K562 (cell line): ENCODE data around the gene CEBPE. TPM values are rescaled to one million over a fixed set of nuclear protein-coding genes. Genes with fewer than 3 reads are reported as not detected.

Experiments used
- ATAC-seq: fragments of 200-7000 bp; cut with Tn5 transposase; 3 replicates; pipeline ENCODE4 v1.9.1; 2020; ENCODE audit warnings: moderate library complexity
- BruUV-seq: library from RNA; stranded (reverse); fragments of 400-500 nt; replicated peaks from 2 replicates; lab custom pipeline; 2021; lab: Mats Ljungman, UMichigan
- CTCF ChIA-PET: fragments of 300-600 bp; formaldehyde crosslinking; extraction: SDS; loops from one replicate; lab custom pipeline; 2021; ENCODE audit warnings: low intra/inter-chr PET ratio; lab: Yijun Ruan, JAX
- POLR2A ChIA-PET: fragments of 300-600, 350-650 bp; sonication (Branson Sonifier 250); formaldehyde crosslinking; extraction: SDS; loops from one replicate; lab custom pipeline; 2021; ENCODE audit warnings: antibody characterized with exemption, inconsistent platforms; lab: Yijun Ruan, JAX
- DNase-seq, 4 experiments: peaks; one replicate each; pipeline versions ENCODE4 v3.0.0 to v3.0.0-alpha.2; 2011 to 2018; ENCODE audit warnings: low spot score in 3 of 4, mixed read lengths in 3 of 4; ENCODE audit errors: extremely low read depth in 1 of 4
- FAIRE-seq: peaks from 2 replicates; lab custom pipeline; 2011; peaks lifted over from hg19 to GRCh38; lab: Jason Lieb, UNC
- H2AFZ ChIP-seq: 2 replicates; pipeline ENCODE4 v1.6.0; 2011; ENCODE audit warnings: low read depth, low read length, control low read depth, inconsistent platforms
- H3K27ac ChIP-seq: fragments of 200-600 bp; 3 replicates; pipeline ENCODE4 v1.8.0; 2011; ENCODE audit warnings: low read depth, mild to moderate bottlenecking, control low read depth, inconsistent platforms, low read length, moderate library complexity, mixed read lengths; ENCODE audit errors: extremely low read depth
- H3K27me3 ChIP-seq, 2 experiments: fragments of 300-600 bp in 1 of 2; 2 replicates in 1 of 2; 3 replicates in 1 of 2; pipeline versions ENCODE4 v1.6.0 to v1.8.0; 2011; ENCODE audit warnings: inconsistent platforms in 2 of 2, low read length in 2 of 2, mild to moderate bottlenecking in 1 of 2, mixed read lengths in 1 of 2, moderate library complexity in 1 of 2; ENCODE audit not compliant: control insufficient read depth in 2 of 2, insufficient read depth in 2 of 2
- H3K36me3 ChIP-seq: fragments of 300-600 bp; 3 replicates; pipeline ENCODE4 v1.8.0; 2011; ENCODE audit warnings: mild to moderate bottlenecking, low read length, inconsistent platforms; ENCODE audit not compliant: control insufficient read depth, insufficient read depth
- H3K4me1 ChIP-seq, 2 experiments: fragments of 200-600 bp in 1 of 2; replicated peaks in 1 of 2; 2 replicates in 1 of 2; 3 replicates in 1 of 2; pipeline versions ENCODE4 v1.5.1 to v1.8.0; 2011; ENCODE audit warnings: inconsistent platforms in 2 of 2, low read length in 2 of 2, mild to moderate bottlenecking in 1 of 2, mixed read lengths in 1 of 2, moderate library complexity in 1 of 2; ENCODE audit not compliant: control insufficient read depth in 2 of 2, insufficient read depth in 2 of 2
- H3K4me2 ChIP-seq: 2 replicates; pipeline ENCODE4 v1.6.1; 2011; ENCODE audit warnings: low read length, control low read depth, inconsistent platforms, mixed read lengths; ENCODE audit not compliant: insufficient read depth
- H3K4me3 ChIP-seq: fragments of 200-600 bp; sonication (generic), shearing (Covaris generic); 2 replicates; pipeline ENCODE4 v1.5.1; 2016; ENCODE audit warnings: control low read depth, inconsistent platforms
- H3K79me2 ChIP-seq: fragments of 200-600 bp; 3 replicates; pipeline ENCODE4 v1.8.0; 2011; ENCODE audit warnings: low read length, inconsistent platforms; ENCODE audit not compliant: control insufficient read depth, insufficient read depth
- H3K9ac ChIP-seq, 2 experiments: 2 replicates each; pipeline versions ENCODE4 v1.6.0 to v1.6.1; 2011; ENCODE audit warnings: low read depth in 2 of 2, low read length in 2 of 2, control low read depth in 1 of 2, inconsistent platforms in 1 of 2, mild to moderate bottlenecking in 1 of 2, mixed read lengths in 1 of 2; ENCODE audit not compliant: insufficient read depth in 1 of 2
- H3K9me1 ChIP-seq: one replicate; pipeline ENCODE4 v1.6.0; 2011; ENCODE audit warnings: inconsistent platforms, mild to moderate bottlenecking, low read length, moderate library complexity; ENCODE audit not compliant: control insufficient read depth, insufficient read depth
- H3K9me3 ChIP-seq: replicated peaks from 2 replicates; pipeline ENCODE4 v1.5.1; 2011; ENCODE audit warnings: low read depth, low read length, inconsistent platforms; ENCODE audit not compliant: control insufficient read depth, insufficient read depth
- H4K20me1 ChIP-seq: replicated peaks from 2 replicates; pipeline ENCODE4 v1.6.1; 2011; ENCODE audit warnings: low read length, inconsistent platforms, mixed read lengths; ENCODE audit not compliant: control insufficient read depth, insufficient read depth
- ETV6 ChIP-seq, 3 experiments: fragments of 150-350 bp in 1 of 3; sonication (generic) in 1 of 3; formaldehyde crosslinking in 1 of 3; IDR thresholded peaks; 2 replicates each; pipeline versions ENCODE4 v1.6.1 to v1.8.0; 2014 to 2022; ENCODE audit warnings: borderline replicate concordance in 2 of 3, low read depth in 2 of 3, antibody characterized with exemption in 1 of 3, low read length in 1 of 3, mild to moderate bottlenecking in 1 of 3, missing genetic modification reagents in 1 of 3
- PHF20 ChIP-seq: fragments of 450-650 bp; IDR thresholded peaks from 2 replicates; pipeline ENCODE4 v1.6.1; 2018; ENCODE audit not compliant: partially characterized antibody
- RBM15 ChIP-seq: fragments of 200-400 bp; formaldehyde crosslinking; IDR thresholded peaks from 2 replicates; pipeline ENCODE4 v1.6.1; 2018; ENCODE audit warnings: mild to moderate bottlenecking, low read length, moderate library complexity; ENCODE audit not compliant: insufficient read depth
- REST ChIP-seq, 2 experiments: fragments of 450-650 bp; formaldehyde crosslinking in 1 of 2; IDR thresholded peaks; 2 replicates each; pipeline versions ENCODE4 v1.4.0 to v1.6.1; 2014 to 2020; ENCODE audit warnings: mild to moderate bottlenecking in 2 of 2, borderline replicate concordance in 1 of 2, low read depth in 1 of 2
- TBP ChIP-seq: optimal IDR thresholded peaks from 2 replicates; pipeline ENCODE3; 2011; ENCODE audit warnings: low read depth, low read length, improper control_type of control experiment
- ZBTB26 ChIP-seq: fragments of 450-650 bp; formaldehyde crosslinking; IDR thresholded peaks from 2 replicates; pipeline ENCODE4 v1.4.0; 2022; ENCODE audit warnings: missing genetic modification characterization
- ZNF644 ChIP-seq: fragments of 200-800 bp; sonication (Bioruptor generic); IDR thresholded peaks from 2 replicates; pipeline ENCODE4 v1.6.1; 2016; ENCODE audit warnings: low read depth, missing genetic modification characterization, missing compliant biosample characterization
- WGBS: fragments of 100-300 bp; shearing (Covaris generic); methylation state at CpG from one replicate; pipeline ENCODE4 v1.1.6; 2016; ENCODE audit warnings: low coverage, mixed read lengths; ENCODE audit not compliant: insufficient coverage; ENCODE audit errors: missing lambda C conversion rate; 5-methylcytosine and 5-hydroxymethylcytosine counted together
- in situ Hi-C: fragments of 300-500 bp; cut with MboI; formaldehyde crosslinking; loops from 4 replicates; pipeline ENCODE4 v1.15.0; 2018; ENCODE audit warnings: inconsistent platforms, mixed read lengths
- intact Hi-C: fragments of 100-400 bp; cut with micrococcal nuclease; formaldehyde crosslinking; loops from 2 replicates; pipeline ENCODE4 v1.14.2; 2022
- polyA plus RNA-seq, 8 experiments: library from polyadenylated mRNA; depleted of rRNA in 4 of 8; stranded (reverse) in 5 of 8; unstranded in 3 of 8; fragments of >200 nt; fragmentation: Nextera tagmentation in 2 of 8; fragmentation: Illumina TruSeq in 1 of 8; extraction: Ambion mirVana in 2 of 8; extraction: Trizol in 1 of 8; gene quantifications; 2 replicates each; pipeline versions ENCODE4 v1.2.1 to v1.2.3, GENCODE V29; 2011 to 2014; ENCODE audit warnings: inconsistent platforms in 1 of 8, missing spikeins in 1 of 8
- total RNA-seq, 7 experiments: library from RNA; depleted of rRNA in 6 of 7; stranded (reverse); fragments of >200 nt in 6 of 7; fragmentation: Illumina TruSeq in 2 of 7; extraction: Trizol in 2 of 7; gene quantifications; 2 replicates each; pipeline versions ENCODE4 v1.2.1 to v1.2.3, GENCODE V29; 2011 to 2021; ENCODE audit warnings: low replicate concordance in 1 of 7

CEBPE gene
- total and polyA plus RNA-seq, 9 of the 15 experiments (the other 6 are each of a cell fraction or from before 2014, with no cell fraction given), result 0.09 to 0.15 (median 0.13) TPM; not detected in 6

DNA sequence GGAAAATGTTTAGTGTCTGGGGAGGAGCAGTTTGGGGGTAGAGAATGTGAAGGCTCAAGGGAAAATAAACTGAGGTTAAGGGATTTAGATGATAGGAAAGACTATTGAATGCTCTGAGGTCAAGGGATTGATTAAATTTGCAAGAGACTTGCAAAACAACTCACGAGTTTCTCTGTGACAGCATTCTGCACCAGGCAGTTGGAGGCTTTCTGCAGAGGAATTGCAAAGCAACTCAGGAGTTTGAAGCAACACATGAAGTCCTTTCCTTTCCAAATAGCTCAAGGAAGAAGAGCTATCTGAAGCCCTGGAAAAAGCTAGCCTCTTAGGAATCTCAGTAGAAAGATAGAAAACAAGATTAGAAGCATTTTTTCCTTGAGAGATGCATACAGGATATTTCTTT is 40.5 kb upstream of the CEBPE start (continued):
- TF ChIP-seq ZNF644, result no peak
- no peak for TF ChIP-seq ETV6 (IDR thresholded peaks at IDR 0.05; ENCODE audit: borderline replicate concordance in 1 of 2, low read depth in 2 of 2, low read length in 1 of 2)
- no peak for TF ChIP-seq ETV6 (CRISPR knock-in tag; IDR thresholded peaks at IDR 0.05; ENCODE audit: borderline replicate concordance)
- no peak for TF ChIP-seq PHF20
- TF ChIP-seq TBP, result no peak
- no peak for TF ChIP-seq RBM15

GRCh38 chr14:23158779-23159178 is 39.7 kb upstream of the CEBPE start:
- Histone ChIP-seq H3K4me3 (no peak overlapping the region), H3K79me2 (peaks cover 3% of the 10 kb centered on the region; the same call in 2 of the 3 replicates), H3K4me1 (peaks cover 55 to 67% of the 10 kb centered on the region in 2 experiments), H2AFZ (no peak overlapping the region), H3K27me3 (no peaks in the 10 kb centered on the region), H3K9me1 (no peaks in the 10 kb centered on the region), H3K9me3 (no peaks in the 10 kb centered on the region), H3K27ac (no peak overlapping the region), H4K20me1 (no peaks in the 10 kb centered on the region), H3K36me3 (no peaks in the 10 kb centered on the region), H3K4me2 (no peak overlapping the region), H3K9ac (no peak overlapping the region)
- DNase-seq, result no peak
- intact Hi-C loops, result no loop called here
- in situ Hi-C loops, result no loop called here
- CTCF ChIA-PET, result no interaction called here
- POLR2A ChIA-PET, result interaction anchor here (0.6 to 1.0 kb wide), 2 partner anchors 12 to 21 kb away, joined by 3 to 5 read pairs; no protein-coding TSS in a partner anchor
- no TSS peak for BruUV-seq
- 48% methylated on average over 2 of the region's 2 CpGs for WGBS
- ATAC-seq, result no peak
- FAIRE-seq, result no peak
- TF ChIP-seq ZBTB26 (no peak), REST (IDR thresholded peaks at IDR 0.05; ENCODE audit: borderline replicate concordance) (no peak), REST (CRISPR knock-in tag; IDR thresholded peaks at IDR 0.05; ENCODE audit: low read depth) (no peak)
